Left colon (tissue), 2 donors: ENCODE measurements around the gene COTL1. TPM values are rescaled to one million over a fixed set of nuclear protein-coding genes. Genes with fewer than 3 reads are reported as not detected.

Experiments used
- ATAC-seq: fragments of 200-7000 bp; cut with Tn5 transposase; one replicate; pipeline ENCODE4 v1.9.1; 2020; ENCODE audit warnings: mild to moderate bottlenecking, moderate library complexity
- DNase-seq, 2 donors: peaks; one replicate each; pipeline ENCODE4 v3.0.0-alpha.2; 2020
- intact Hi-C, 2 donors: fragments of 100-400 bp; cut with DNase I in 1 of 2; cut with micrococcal nuclease in 1 of 2; formaldehyde crosslinking; loops; one replicate each; pipeline versions ENCODE4 v1.11.2 to v1.14.0; 2022; cut with DNase I, micrococcal nuclease
- total RNA-seq, 2 donors: library from RNA; stranded (reverse); fragmentation: NEBNext Ultra II Directional; extraction: Animal tissue kit (Norgen Biotek cat#: 25700); gene quantifications; one replicate each; pipeline ENCODE4 v1.2.1, GENCODE V29; 2021
- donor health status: DM: no; HTN: no; CAD: no.
- donor health status: DM: yes; HTN: yes; CAD: no.

Gene COTL1
- total RNA-seq, 2 donors from 2014 or later = 51.8 to 71.0 TPM

DNA sequence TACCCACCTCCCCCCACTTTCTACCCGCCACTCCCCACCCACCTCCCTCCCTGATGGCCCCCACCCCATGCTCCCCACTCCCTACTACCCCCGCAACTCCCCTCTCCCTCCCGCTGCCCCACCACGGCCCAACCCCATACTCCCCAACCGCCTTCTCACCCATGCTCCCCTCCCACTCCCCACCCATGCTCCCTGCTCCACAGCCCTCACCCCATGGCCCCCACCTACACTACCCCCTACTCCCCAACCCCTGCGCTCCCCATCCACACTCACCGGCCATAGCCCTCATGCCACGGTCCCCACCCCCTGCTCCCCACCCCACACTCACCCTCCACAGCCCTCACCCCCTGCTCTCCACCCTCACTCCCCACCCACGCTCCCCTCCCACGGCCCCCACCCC is 13.9 kb downstream of the COTL1 start:
- no peak for DNase-seq
- ATAC-seq = no peak
- intact Hi-C loops = no loop called here

GRCh38 chr16:84603140-84603816 is 14.6 kb downstream of the COTL1 start:
- peak; percentile 67 to 74 for DNase-seq
- intact Hi-C loops = no loop called here
- ATAC-seq = no peak

DNA sequence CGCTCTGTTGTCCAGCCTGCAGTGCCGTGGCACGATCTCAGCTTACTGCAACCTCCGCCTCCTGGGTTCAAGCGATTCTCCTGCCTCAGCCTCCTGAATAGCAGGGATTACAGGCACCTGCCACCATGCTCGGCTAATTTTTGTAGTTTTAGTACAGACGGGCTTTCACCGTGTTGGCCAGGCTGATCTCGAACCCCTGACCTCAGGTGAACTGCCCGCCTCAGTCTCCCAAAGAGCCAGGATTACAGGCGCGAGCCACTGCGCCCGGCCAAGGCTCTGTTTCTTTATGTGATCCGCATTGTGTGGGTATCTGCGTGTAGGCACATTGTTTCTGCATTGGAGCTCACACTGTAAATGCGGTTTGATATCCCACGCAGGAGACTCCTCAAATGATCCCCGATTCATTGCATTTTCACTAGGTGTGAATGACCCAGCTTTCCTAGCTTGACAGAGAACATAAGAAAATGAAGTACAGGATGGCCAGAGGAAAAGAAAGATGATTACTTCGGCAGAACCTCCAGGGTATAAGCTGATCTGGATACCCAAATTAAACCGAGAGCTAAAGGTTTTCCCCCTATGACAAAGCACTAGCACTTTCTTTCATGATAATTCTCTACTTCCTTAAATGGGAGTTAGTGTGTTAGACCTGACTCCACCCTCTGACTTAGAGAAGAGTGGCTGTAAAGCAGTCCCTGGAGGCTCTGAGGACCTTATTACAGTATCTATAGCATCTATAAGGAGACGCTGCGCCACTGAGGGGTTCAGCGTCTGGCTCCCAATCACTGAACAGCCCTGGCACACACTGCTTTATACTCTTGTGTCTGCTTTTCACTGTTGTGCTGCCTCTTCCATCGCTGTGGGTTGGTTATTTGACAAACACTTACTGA is 17.3 kb downstream of the COTL1 start:
- intact Hi-C loops = no loop called here
- no peak for DNase-seq
- peak; percentile 80 for ATAC-seq

DNA sequence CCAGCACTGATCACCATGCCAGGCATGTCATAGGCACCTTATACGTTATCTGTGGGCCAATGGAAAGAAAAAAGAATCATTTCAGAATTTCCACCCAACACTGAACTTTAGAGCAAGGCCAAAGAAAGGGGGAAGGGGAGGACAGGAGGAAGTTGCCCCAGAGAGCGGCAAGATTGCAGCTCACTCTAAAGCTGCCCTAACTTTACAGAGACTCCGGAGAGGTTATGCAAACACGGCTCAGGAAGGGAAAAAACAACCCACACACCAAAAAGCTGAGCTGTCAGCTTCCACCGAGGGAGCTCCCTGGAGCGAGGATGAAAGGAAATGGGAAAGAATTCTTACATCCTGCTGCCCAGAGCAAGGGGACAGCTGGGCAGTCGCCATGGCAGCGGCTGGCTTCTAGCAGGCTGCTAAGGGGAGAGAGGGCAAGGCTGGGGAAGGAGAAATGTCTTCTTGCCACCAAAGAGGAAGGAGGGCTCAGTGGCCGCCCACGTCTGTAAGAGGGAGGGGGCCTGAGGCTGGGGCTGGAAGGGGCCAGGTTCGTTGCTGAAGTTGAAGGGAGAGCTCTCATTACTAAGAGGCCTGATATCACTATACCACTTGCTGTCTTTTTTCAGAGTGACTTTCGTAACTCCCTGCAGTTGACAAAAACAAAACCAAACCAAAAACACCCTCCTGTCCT is 18.2 kb downstream of the COTL1 start:
- peak; percentile 21 for ATAC-seq
- intact Hi-C loops = no loop called here

DNA sequence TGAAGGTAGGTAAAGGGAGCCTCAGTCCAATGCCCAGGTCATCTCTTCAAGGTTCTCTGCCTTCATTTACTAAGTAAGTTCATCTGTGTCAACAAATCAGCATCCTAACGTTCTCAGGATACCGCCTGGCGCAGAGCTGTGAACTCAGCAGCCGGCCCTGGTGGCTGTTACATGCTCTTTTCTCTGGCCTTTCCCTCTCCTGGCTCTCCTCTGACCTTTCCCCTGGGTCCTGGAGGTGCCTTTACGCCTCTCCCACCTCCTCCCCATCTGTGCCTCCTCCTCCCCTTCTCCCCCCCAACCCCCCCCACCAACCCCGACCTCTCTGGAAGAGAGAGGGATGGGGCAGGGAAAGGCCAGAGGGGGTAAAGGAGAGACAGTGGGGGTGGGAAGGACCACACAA is 19.5 kb downstream of the COTL1 start:
- intact Hi-C loops = no loop called here
- ATAC-seq = no peak
- no peak for DNase-seq

More for the DNA sequence above, 18.2 kb downstream of the COTL1 start:
- DNase-seq = peak in 1 of 2 donors; percentile 57

DNA sequence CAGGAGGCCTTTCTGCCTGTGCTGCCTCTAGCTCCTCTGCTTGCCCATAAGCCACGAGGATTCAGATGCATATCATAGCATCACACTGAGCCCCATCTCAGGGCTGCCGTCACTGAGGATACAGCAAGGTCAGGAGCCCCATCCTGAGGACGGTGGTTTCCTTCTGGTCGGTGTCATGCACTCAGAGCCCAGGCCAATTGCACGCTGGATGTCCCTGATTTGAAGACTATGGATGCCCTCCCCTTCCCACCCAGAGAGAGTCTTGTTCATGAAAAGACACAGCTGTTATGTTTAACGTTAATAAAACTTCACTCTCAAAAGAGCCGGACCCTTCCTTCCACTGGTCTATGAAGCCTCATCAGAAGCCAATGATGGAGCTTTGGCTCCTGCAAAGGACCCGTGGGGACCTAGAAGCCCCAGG is 19.9 kb downstream of the COTL1 start:
- intact Hi-C loops = no loop called here
- DNase-seq (no peak), ATAC-seq (no peak)

DNA sequence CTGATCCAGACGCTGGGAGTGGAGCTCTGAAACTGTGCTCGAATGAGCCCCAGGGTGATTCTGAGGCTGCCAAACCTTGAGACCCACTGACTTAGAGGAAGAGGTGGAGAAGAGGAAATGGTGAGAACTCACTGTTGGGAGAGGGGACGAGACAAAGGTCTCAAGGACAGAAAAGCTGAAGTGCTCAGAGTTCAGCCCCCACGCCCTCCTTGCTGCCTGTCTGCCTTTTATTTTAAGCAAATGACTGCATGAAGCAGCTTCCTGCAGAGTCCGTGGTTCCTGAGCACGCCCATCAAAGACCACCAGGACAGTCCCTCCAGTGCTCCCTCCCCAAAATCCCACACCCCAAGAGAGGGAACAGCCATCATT is 20.4 kb downstream of the COTL1 start:
- DNase-seq = no peak
- intact Hi-C loops = no loop called here
- no peak for ATAC-seq

- intact Hi-C loops = no loop called here
- ATAC-seq = no peak
- DNase-seq = no peak
Observed at GRCh38 chr16:84596801-84597527, 20.9 kb downstream of the COTL1 start.

- ATAC-seq = no peak
- no peak for DNase-seq
- intact Hi-C loops = no loop called here
Observed at GRCh38 chr16:84596161-84596560, 21.7 kb downstream of the COTL1 start.

GRCh38 chr16:84595052-84595481 is 22.8 kb downstream of the COTL1 start:
- DNase-seq (no peak), ATAC-seq (peak; percentile 19)
- intact Hi-C loops = no loop called here

- intact Hi-C loops = no loop called here
- ATAC-seq = peak; percentile 1
- DNase-seq = no peak
Observed at GRCh38 chr16:84594725-84595038, 23.2 kb downstream of the COTL1 start.

DNA sequence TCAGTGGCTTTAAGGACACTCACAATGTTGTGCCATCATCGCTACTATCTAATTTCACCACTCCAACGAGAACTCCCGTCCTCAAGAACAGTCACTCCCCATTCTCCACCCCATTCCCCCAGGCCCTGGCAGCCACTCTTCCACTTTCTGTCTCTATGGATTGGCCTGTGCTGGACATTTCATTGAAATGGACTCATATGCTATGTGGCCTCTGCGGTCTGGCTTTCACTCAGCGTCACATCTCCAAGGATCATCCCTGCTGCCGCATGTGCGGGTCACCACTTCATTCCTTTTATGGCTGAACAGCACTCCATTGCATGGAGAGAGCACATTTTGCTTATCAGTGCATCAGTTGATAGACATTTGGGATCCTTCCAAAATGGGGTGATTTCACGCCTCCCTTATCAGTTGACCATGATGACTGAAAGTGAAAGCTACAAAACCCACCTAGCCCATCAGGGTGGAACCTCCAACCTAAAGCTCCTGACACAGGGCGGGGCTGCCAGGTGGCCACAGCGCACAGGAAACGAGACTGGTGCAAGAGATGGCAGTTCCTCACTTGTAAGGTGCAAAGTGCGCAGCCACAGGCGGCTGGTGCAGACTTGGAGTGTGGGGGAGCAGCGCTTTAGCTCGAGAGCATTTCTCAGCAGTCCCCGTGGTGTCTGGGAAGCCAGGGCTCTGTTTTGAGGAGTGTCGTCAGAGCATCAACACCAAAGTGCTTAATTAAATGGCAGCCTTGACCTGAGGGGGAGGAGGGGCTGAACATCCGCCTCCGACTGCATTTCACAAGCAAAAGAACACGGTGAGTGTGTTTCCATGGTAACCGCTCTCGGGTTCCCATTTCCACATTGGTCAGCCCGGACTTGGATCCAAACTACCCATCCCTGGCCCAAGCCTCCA is 23.8 kb downstream of the COTL1 start:
- ATAC-seq (peak; percentile 95), DNase-seq (peak; percentile 83 to 93)
- intact Hi-C loops = no loop called here

DNA sequence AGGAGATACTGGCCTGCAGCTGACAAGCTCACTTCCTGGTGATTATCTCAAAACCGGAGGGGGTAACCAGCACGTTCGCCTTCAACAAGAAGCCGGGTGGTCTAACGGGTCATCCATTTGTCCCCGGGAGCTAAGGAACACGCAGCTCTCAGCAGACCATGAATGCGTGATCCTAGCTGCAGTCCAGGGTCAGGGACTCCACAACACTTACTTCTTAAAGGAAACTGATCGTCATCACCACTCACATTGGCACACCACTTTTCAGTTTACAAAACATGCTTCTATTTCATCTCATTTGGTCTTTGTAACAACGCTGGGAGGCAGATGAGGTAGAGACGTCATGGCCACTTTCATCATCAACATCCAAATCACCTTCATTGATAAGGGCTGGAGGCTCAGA is 25.2 kb downstream of the COTL1 start:
- ATAC-seq = no peak
- DNase-seq = no peak
- intact Hi-C loops = no loop called here

GRCh38 chr16:84589975-84590719 is 27.7 kb downstream of the COTL1 start:
- intact Hi-C loops = no loop called here
- DNase-seq (no peak), ATAC-seq (no peak)

DNA sequence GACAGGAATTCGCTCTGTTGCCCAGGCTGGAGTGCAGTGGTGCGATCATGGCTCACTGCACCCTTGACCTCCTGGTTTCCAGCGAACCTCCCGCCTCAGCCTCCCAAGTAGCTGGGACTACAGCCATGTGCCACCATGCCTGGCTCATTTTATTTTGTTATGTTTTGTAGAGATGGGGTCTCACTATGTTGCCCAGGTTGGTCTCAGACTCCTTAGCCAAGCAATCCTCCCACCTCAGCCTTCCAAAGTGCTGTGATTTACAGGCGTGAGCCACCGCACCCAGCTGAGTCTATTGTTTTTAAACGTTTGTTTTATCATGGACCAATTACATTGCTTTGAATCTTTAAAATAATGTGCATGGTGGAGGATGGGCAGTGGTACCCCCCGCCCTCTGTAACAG is 28.9 kb downstream of the COTL1 start:
- intact Hi-C loops = no loop called here
- DNase-seq = no peak
- ATAC-seq = no peak

GRCh38 chr16:84585886-84586285 is 32.0 kb downstream of the COTL1 start:
- DNase-seq = no peak
- intact Hi-C loops = no loop called here
- ATAC-seq = no peak

GRCh38 chr16:84585467-84585866 is 32.4 kb downstream of the COTL1 start:
- intact Hi-C loops = no loop called here
- DNase-seq = no peak
- no peak for ATAC-seq

GRCh38 chr16:84584678-84585077 is 33.2 kb downstream of the COTL1 start:
- intact Hi-C loops = no loop called here
- DNase-seq (no peak), ATAC-seq (no peak)
